Activated naive CD8-positive, alpha-beta T cell treated with anti-CD3 and anti-CD28 coated beads, Interleukin-2, amount 10 ng/mL, durations not matched to agents 7 days and 5 days (primary cell): ENCODE data around the gene EID3. TPM values are rescaled to one million over a fixed set of nuclear protein-coding genes. Genes with fewer than 3 reads are reported as not detected.
A peak's percentile ranks its signal among the peaks of the same experiment; 100 is the strongest.
"Not testable (repeated sequence)": the region's sequence is repeated elsewhere in the genome, so short reads cannot be mapped to it uniquely, and the experiment has no call there.

Experiments used
- ATAC-seq: fragments of 150-1000 bp; cut with Tn5 transposase; one replicate; pipeline ENCODE4 v1.10.0; 2021; ENCODE audit warnings: low read depth, moderate library complexity
- POLR2A ChIA-PET: fragments of 350-600 bp; sonication (Branson Sonifier 250); formaldehyde crosslinking; loops from one replicate; lab custom pipeline; 2021; ENCODE audit warnings: antibody characterized with exemption; lab: Charles Lee
- DNase-seq: peaks from one replicate; pipeline ENCODE4 v3.0.0; 2021
- H3K27ac Mint-ChIP-seq: one replicate; pipeline ENCODE4 v1.8.0; 2022; ENCODE audit warnings: mild to moderate bottlenecking, mixed read lengths
- H3K27me3 Mint-ChIP-seq: one replicate; pipeline ENCODE4 v1.8.0; 2022; ENCODE audit warnings: mild to moderate bottlenecking, moderate library complexity, mixed read lengths
- H3K36me3 Mint-ChIP-seq: one replicate; pipeline ENCODE4 v1.8.0; 2021; ENCODE audit warnings: mild to moderate bottlenecking, mixed read lengths
- H3K4me1 Mint-ChIP-seq: one replicate; pipeline ENCODE4 v1.8.0; 2021; ENCODE audit warnings: mixed read lengths
- H3K4me3 Mint-ChIP-seq: one replicate; pipeline ENCODE4 v1.8.0; 2022; ENCODE audit warnings: mild to moderate bottlenecking, moderate library complexity, mixed read lengths
- H3K9me3 Mint-ChIP-seq: one replicate; pipeline ENCODE4 v1.8.0; 2021; ENCODE audit warnings: mixed read lengths
- total RNA-seq, 2 experiments: library from RNA; stranded (reverse); gene quantifications; one replicate each; pipeline ENCODE4 v1.2.3, GENCODE V29; 2021

EID3 gene
- total RNA-seq, 2 experiments from 2014 or later = 6.9 to 7.3 TPM

GRCh38 chr12:104294158-104294859, 9.2 kb upstream of the EID3 start:
- H3K27me3 Mint-ChIP-seq, H3K4me3 Mint-ChIP-seq, POLR2A ChIA-PET, H3K27ac Mint-ChIP-seq, DNase-seq, H3K9me3 Mint-ChIP-seq, ATAC-seq: not testable (repeated sequence)
- H3K4me1 Mint-ChIP-seq = peaks cover 31% of the 10 kb centered on the region
- H3K36me3 Mint-ChIP-seq = peaks cover 26% of the 10 kb centered on the region

GRCh38 chr12:104294927-104295668, 8.4 kb upstream of the EID3 start:
- Mint-ChIP-seq H3K4me3 (no peak overlapping the region), H3K36me3 (peaks cover 32% of the 10 kb centered on the region), H3K4me1 (peaks cover 34% of the 10 kb centered on the region), H3K9me3 (no peaks in the 10 kb centered on the region), H3K27me3 (no peaks in the 10 kb centered on the region), H3K27ac (peak overlapping the region; percentile 42)
- no peak for ATAC-seq
- no peak for DNase-seq
- POLR2A ChIA-PET = no interaction called here

GRCh38 chr12:104295954-104296353, 7.6 kb upstream of the EID3 start:
- no peak for ATAC-seq
- DNase-seq = no peak
- no peak overlapping the region for H3K27ac Mint-ChIP-seq
- H3K9me3 Mint-ChIP-seq = no peaks in the 10 kb centered on the region
- no peak overlapping the region for H3K4me3 Mint-ChIP-seq
- H3K4me1 Mint-ChIP-seq = peaks cover 33% of the 10 kb centered on the region
- no peaks in the 10 kb centered on the region for H3K27me3 Mint-ChIP-seq
- H3K36me3 Mint-ChIP-seq = peaks cover 30% of the 10 kb centered on the region
- POLR2A ChIA-PET = no interaction called here

- no peak for ATAC-seq
- H3K9me3 Mint-ChIP-seq = no peaks in the 10 kb centered on the region
- peaks cover 35% of the 10 kb centered on the region for H3K4me1 Mint-ChIP-seq
- POLR2A ChIA-PET = interaction anchor here (0.7 to 1.3 kb wide), 2 partner anchors 9 to 367 kb away, joined by 4 to 5 read pairs; partner anchors contain the start of gene HSP90B1
- no peaks in the 10 kb centered on the region for H3K27me3 Mint-ChIP-seq
- H3K27ac Mint-ChIP-seq = no peak overlapping the region
- DNase-seq = no peak
- H3K4me3 Mint-ChIP-seq = no peak overlapping the region
- peaks cover 30% of the 10 kb centered on the region for H3K36me3 Mint-ChIP-seq
Measured at GRCh38 chr12:104296718-104297117, 6.8 kb upstream of the EID3 start.

GRCh38 chr12:104297477-104298113, 5.9 kb upstream of the EID3 start:
- no peak for DNase-seq
- no peak for ATAC-seq
- POLR2A ChIA-PET = interaction anchor here (1.3 kb wide), 1 partner anchor 10 kb away, joined by 5 read pairs; no protein-coding TSS in a partner anchor

GRCh38 chr12:104299842-104300481, 3.6 kb upstream of the EID3 start:
- Mint-ChIP-seq H3K27ac (no peak overlapping the region), H3K27me3 (no peaks in the 10 kb centered on the region), H3K9me3 (no peaks in the 10 kb centered on the region), H3K4me1 (peaks cover 45% of the 10 kb centered on the region), H3K4me3 (no peak overlapping the region), H3K36me3 (peaks cover 32% of the 10 kb centered on the region)
- ATAC-seq = no peak
- no peak for DNase-seq
- POLR2A ChIA-PET = interaction anchor here (5.1 kb wide), 1 partner anchor 11 kb away, joined by 57 read pairs; no protein-coding TSS in a partner anchor

More at GRCh38 chr12:104297477-104298113, 5.9 kb upstream of the EID3 start:
- no peaks in the 10 kb centered on the region for H3K9me3 Mint-ChIP-seq
- H3K27me3 Mint-ChIP-seq = no peaks in the 10 kb centered on the region
- H3K36me3 Mint-ChIP-seq = peaks cover 30% of the 10 kb centered on the region
- no peak overlapping the region for H3K27ac Mint-ChIP-seq
- no peak overlapping the region for H3K4me3 Mint-ChIP-seq
- peaks cover 35% of the 10 kb centered on the region for H3K4me1 Mint-ChIP-seq

- peaks cover 23% of the 10 kb centered on the region for H3K36me3 Mint-ChIP-seq
- H3K9me3 Mint-ChIP-seq = no peaks in the 10 kb centered on the region
- POLR2A ChIA-PET = interaction anchor here (1.2 to 5.1 kb wide), 4 partner anchors 16 to 375 kb away, joined by 4 to 57 read pairs (median 6); partner anchors contain the start of genes HSP90B1 and TXNRD1
Measured at GRCh38 chr12:104304261-104305009, 896 bp downstream of the EID3 start.

GRCh38 chr12:104305349-104305748, 1.8 kb downstream of the EID3 start:
- ATAC-seq = no peak
- H3K4me3 Mint-ChIP-seq = peak overlapping the region; percentile 88
- peaks cover 20% of the 10 kb centered on the region for H3K36me3 Mint-ChIP-seq
- peak overlapping the region; percentile 49 for H3K27ac Mint-ChIP-seq
- H3K4me1 Mint-ChIP-seq = peaks cover 47% of the 10 kb centered on the region
- POLR2A ChIA-PET = interaction anchor here (2.4 kb wide), 1 partner anchor 90 kb away, joined by 8 read pairs; the partner anchor contains the start of gene TXNRD1
- no peaks in the 10 kb centered on the region for H3K9me3 Mint-ChIP-seq
- no peak for DNase-seq
- H3K27me3 Mint-ChIP-seq = no peaks in the 10 kb centered on the region

More at GRCh38 chr12:104304261-104305009, 896 bp downstream of the EID3 start:
- Mint-ChIP-seq H3K27ac (peak overlapping the region; percentile 96), H3K4me1 (peaks cover 51% of the 10 kb centered on the region), H3K4me3 (peak overlapping the region; percentile 88), H3K27me3 (no peaks in the 10 kb centered on the region)
- DNase-seq (no peak), ATAC-seq (no peak)

GRCh38 chr12:104306376-104306775, 2.8 kb downstream of the EID3 start:
- Mint-ChIP-seq H3K27me3 (no peaks in the 10 kb centered on the region), H3K9me3 (no peaks in the 10 kb centered on the region), H3K4me3 (no peak overlapping the region), H3K4me1 (peaks cover 47% of the 10 kb centered on the region), H3K36me3 (peaks cover 23% of the 10 kb centered on the region), H3K27ac (no peak overlapping the region)
- DNase-seq = no peak
- POLR2A ChIA-PET = no interaction called here
- no peak for ATAC-seq

- H3K27ac Mint-ChIP-seq = no peak overlapping the region
- POLR2A ChIA-PET = no interaction called here
Measured at GRCh38 chr12:104306943-104307654, 3.6 kb downstream of the EID3 start.

GRCh38 chr12:104307655-104308000, 4.1 kb downstream of the EID3 start:
- Mint-ChIP-seq H3K4me1 (peaks cover 40% of the 10 kb centered on the region), H3K4me3 (no peak overlapping the region), H3K27me3 (no peaks in the 10 kb centered on the region), H3K9me3 (no peaks in the 10 kb centered on the region), H3K36me3 (peaks cover 26% of the 10 kb centered on the region), H3K27ac (no peak overlapping the region)
- no peak for ATAC-seq
- POLR2A ChIA-PET = interaction anchor here (0.6 kb wide), 1 partner anchor 255 kb away, joined by 3 read pairs; no protein-coding TSS in a partner anchor
- DNase-seq = no peak

More at GRCh38 chr12:104306943-104307654, 3.6 kb downstream of the EID3 start:
- DNase-seq = no peak
- peaks cover 41% of the 10 kb centered on the region for H3K4me1 Mint-ChIP-seq
- H3K9me3 Mint-ChIP-seq = no peaks in the 10 kb centered on the region
- no peaks in the 10 kb centered on the region for H3K27me3 Mint-ChIP-seq
- peaks cover 26% of the 10 kb centered on the region for H3K36me3 Mint-ChIP-seq
- no peak for ATAC-seq
- H3K4me3 Mint-ChIP-seq = no peak overlapping the region
